PC-9 (cell line): ENCODE results near the gene SDCBP2.

Experiments used
- CTCF ChIP-seq: fragments of 200-600 bp; sonication (generic); conservative IDR thresholded peaks from 2 replicates; pipeline ENCODE4 v1.6.1; 2017; ENCODE audit warnings: mixed run types, antibody characterized with exemption, mild to moderate bottlenecking, moderate library complexity
- EZH2 ChIP-seq: fragments of 200-600 bp; sonication (generic); IDR thresholded peaks from 2 replicates; pipeline ENCODE4 v1.8.0; 2017; ENCODE audit warnings: antibody characterized with exemption, low read depth

GRCh38 chr20:1376007-1376406 is 47.1 kb upstream of the SDCBP2 start:
- TF ChIP-seq CTCF (no peak), EZH2 (no peak)
